Measurements from ENCODE around the gene IGSF5.

- TF ChIP-seq, protein P1, sequence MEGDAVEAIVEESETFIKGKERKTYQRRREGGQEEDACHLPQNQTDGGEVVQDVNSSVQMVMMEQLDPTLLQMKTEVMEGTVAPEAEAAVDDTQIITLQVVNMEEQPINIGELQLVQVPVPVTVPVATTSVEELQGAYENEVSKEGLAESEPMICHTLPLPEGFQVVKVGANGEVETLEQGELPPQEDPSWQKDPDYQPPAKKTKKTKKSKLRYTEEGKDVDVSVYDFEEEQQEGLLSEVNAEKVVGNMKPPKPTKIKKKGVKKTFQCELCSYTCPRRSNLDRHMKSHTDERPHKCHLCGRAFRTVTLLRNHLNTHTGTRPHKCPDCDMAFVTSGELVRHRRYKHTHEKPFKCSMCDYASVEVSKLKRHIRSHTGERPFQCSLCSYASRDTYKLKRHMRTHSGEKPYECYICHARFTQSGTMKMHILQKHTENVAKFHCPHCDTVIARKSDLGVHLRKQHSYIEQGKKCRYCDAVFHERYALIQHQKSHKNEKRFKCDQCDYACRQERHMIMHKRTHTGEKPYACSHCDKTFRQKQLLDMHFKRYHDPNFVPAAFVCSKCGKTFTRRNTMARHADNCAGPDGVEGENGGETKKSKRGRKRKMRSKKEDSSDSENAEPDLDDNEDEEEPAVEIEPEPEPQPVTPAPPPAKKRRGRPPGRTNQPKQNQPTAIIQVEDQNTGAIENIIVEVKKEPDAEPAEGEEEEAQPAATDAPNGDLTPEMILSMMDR (IDR thresholded peaks at IDR 0.05), result no peak
- no peak for TF ChIP-seq POLR2AphosphoS5 (IDR thresholded peaks at IDR 0.05)
Observed at GRCh38 chr21:39713905-39714304, 31.1 kb upstream of the IGSF5 start.
